Esophagus muscularis mucosa (tissue), 4 donors: ENCODE measurements around the gene CMAS.

Source experiments
- CTCF ChIP-seq, 3 experiments: fragments of 200-600 bp in 2 of 3; fragments of 450-650 bp in 1 of 3; sonication (generic) in 2 of 3; IDR thresholded peaks; one replicate each; pipeline ENCODE4 v1.5.1; 2017 to 2019; ENCODE audit warnings: antibody characterized with exemption in 3 of 3, mild to moderate bottlenecking in 2 of 3, moderate library complexity in 1 of 3
- EP300 ChIP-seq: sonication (generic); formaldehyde crosslinking; IDR thresholded peaks from one replicate; pipeline ENCODE4 v1.6.1; 2017; ENCODE audit warnings: antibody characterized with exemption
- POLR2A ChIP-seq: fragments of 450-650 bp; IDR thresholded peaks from one replicate; pipeline ENCODE4 v1.6.1; 2017; ENCODE audit warnings: antibody characterized with exemption, moderate library complexity, mild to moderate bottlenecking, low read depth
- POLR2AphosphoS5 ChIP-seq, 2 donors: sonication (generic); formaldehyde crosslinking; IDR thresholded peaks; one replicate each; pipeline ENCODE4 v1.6.1; 2017; ENCODE audit warnings: antibody characterized with exemption in 2 of 2

GRCh38 chr12:22110176-22110575, 64.2 kb downstream of the CMAS start:
- no peak for TF ChIP-seq CTCF (IDR thresholded peaks at IDR 0.05)
- no peak for TF ChIP-seq POLR2AphosphoS5 (IDR thresholded peaks at IDR 0.05)
- TF ChIP-seq POLR2A, result no peak
- no peak for TF ChIP-seq EP300
